B cell (primary cell): ENCODE results near the gene HYDIN.

Experiments
- CTCF ChIP-seq: fragments of 200-600 bp; IDR thresholded peaks from one replicate; pipeline ENCODE4 v1.8.0; 2022; ENCODE audit warnings: antibody characterized with exemption, mild to moderate bottlenecking
- EZH2 ChIP-seq: IDR thresholded peaks from 2 replicates; pipeline ENCODE4 v1.6.1; 2012; ENCODE audit warnings: borderline replicate concordance, low read depth, mild to moderate bottlenecking, moderate library complexity, low read length; ENCODE audit not compliant: insufficient read depth, poor library complexity, severe bottlenecking

GRCh38 chr16:71264299-71264698 is 33.8 kb upstream of the HYDIN start:
- no peak for TF ChIP-seq CTCF
- TF ChIP-seq EZH2 = no peak
